GM21619 (cell line): ENCODE data around the gene NKAIN2.
"Not testable (repeated sequence)": the region's sequence is repeated elsewhere in the genome, so short reads cannot be mapped to it uniquely, and the experiment has no call there.

Experiments
- ATAC-seq: cut with Tn5 transposase; IDR thresholded peaks from one replicate; pipeline ENCODE4 v1.9.1; 2021; ENCODE audit not compliant: unreplicated experiment

Gene NKAIN2

GRCh38 chr6:124073820-124074587 lies 270.3 kb downstream of the NKAIN2 start:
- no peak for ATAC-seq

GRCh38 chr6:124074606-124075005 lies 270.9 kb downstream of the NKAIN2 start:
- no peak for ATAC-seq

DNA sequence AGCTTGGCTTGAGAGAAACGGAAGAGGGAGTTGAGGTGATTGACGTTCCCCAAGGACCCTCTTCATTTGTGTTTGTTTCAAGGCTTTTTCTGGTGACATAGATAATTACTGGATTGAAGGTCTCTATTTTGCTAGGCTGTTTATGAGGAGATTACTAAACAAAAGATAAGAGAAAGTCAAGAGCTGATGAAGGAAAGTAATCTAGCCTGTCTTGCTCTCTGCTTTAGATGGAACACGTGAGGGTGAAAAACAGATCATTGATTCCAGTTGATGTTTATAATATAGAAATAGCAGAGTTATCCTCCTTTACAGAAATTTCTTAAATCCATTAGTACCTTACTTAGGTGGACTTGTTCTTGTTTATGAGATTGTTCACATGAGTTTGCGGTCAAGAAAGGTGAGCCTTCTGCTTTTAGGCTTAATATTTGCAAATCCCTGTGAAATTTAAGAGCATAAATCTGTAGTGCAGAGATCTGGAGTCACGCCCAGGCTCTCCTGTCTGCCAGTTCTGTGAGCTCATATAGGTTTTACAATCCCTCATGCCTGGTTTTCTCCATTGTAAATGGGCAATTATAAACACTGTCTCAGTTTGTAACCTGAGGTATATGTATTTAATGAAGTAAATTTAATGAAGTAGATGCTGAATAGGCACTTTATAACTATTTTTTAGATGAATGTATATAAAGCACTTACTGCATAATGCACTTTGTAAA lies 272.8 kb downstream of the NKAIN2 start:
- no peak for ATAC-seq

DNA sequence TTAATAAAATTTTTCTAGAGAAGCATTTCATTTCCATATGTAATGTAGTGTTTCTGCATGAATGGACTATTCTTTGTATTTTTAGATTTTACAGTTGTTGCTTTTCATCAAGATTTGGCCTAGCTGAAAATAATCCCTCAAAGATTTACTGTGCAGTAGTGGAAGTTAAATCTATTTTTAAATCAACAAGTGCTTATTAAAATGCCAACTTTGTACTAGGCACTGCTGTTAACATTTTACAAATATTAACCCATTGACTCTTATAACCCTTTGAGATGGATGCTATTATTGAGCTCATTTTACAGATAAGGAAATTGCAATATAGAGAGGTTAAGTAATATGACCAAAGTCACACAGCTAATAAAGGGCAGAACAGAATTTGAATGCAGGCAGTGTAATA lies 274.5 kb downstream of the NKAIN2 start:
- no peak for ATAC-seq

DNA sequence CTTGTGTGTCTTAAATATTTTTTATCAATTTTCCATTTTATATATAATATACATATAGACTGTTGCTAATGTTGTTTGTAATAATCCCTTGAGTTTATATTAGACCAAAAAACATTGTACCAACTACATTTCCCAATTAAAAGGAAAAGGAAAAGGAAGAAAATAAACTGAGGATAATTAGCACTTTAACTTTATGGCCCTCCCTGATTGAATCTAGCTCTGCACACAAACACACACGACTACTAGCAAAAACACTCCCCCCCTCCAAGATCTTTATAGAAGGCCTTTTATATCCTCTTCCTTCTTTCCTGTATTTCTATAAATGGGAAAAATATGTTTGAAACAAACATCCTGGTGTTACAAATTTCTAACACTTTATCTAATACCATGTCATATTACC lies 276.8 kb downstream of the NKAIN2 start:
- ATAC-seq = no peak

GRCh38 chr6:124090491-124090890 lies 286.8 kb downstream of the NKAIN2 start:
- no peak for ATAC-seq

DNA sequence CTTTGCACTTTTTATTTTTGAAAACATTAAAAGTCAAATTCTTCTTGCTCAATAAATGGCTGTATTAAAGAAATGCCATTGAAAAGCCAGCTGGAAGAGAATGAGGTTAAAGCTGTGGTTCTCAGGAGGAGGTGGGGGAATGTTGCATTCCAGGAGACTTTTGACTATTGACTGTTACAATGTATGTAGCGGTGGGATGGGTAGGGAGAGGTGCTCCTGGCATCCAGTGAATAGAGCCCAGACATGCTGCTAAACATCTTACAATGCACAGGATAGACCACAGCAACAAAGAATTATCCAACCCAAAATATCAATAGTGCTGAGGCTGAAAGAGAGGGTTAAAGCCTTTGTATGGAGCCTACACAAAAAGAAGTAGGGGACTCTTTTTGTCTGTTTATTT lies 295.9 kb downstream of the NKAIN2 start:
- ATAC-seq = no peak

DNA sequence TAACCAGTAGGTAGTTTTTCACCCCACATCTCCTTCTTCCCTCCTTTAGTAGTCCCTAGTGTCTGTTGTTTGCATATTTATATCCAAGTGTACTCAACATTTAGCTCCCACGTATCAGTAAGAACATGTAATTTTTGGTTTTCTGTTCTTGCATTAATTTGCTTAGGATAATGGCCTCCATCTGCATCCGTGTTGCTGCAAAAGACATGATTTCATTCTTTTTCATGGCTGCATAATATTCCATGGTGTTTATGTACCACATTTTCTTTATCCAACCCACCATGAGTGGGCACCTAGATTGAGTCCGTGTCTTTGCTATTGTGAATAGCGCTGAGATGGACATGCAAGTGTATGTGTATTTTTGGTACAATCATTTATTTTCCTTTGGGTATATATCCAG lies 306.8 kb downstream of the NKAIN2 start:
- no peak for ATAC-seq

- ATAC-seq = no peak
Measured at GRCh38 chr6:124119596-124119995, 315.9 kb downstream of the NKAIN2 start.

DNA sequence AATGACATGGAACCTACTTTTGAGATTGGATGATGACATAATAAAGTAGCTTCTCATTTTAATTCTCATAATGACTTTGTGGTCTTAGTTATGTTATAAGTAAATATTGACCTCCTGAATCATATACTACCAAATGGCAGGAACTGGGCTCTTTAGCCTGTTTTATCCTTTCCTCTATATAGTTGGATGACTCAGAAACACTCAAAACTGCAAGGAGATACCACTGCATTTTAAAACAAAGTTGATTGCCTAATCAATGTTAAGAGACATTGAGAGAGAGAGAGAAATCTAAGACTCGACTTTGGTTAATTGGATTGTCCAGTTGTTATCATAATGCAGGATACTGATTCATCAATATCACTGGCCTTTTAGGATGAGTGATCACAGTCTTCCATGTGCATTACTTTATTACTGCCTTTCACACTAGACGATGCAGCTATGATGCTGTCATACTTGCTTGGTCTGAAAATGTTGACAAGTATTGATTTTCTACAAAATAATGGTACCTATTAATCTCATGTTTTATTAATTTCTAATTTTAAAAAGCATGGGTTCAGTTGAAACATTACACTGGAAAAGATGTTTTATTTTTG lies 320.0 kb downstream of the NKAIN2 start:
- no peak for ATAC-seq

DNA sequence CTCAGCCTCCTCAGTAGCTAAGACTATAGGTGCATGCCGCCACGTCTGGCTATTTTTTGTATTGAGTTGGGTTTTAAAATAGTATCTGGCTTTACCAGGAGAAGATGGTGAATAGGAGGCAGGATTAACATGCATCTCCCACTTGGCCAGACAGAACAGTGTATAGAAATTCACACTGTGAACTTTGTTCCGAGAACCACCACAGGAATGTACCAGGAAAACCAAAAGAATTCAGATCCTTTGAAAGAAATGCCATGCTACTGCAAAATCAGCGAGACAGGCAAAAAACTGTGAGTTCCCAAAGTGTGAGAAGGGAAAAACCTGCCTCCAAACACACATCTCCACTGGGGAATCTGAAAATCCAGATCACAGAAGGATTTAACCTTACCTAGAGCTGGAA lies 327.6 kb downstream of the NKAIN2 start:
- no peak for ATAC-seq

DNA sequence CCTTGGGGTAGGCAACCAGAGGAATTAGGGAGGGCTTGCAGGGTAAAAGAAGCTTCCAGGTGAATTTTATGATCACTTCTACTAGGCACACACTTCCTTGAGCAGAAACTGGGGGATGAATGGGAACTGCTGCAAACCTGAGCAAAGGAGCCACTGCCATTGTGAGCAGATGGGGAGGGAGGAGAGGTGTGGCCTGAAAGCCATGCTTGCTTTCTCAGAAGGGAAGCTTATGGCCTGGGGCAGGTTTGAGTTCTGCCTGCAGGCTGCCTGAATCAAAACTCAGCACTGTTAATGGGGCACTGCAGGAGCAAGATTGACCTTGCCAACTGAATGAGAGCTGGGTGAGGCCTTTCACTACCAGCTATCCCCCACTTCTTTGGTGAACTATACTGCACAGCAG lies 328.1 kb downstream of the NKAIN2 start:
- no peak for ATAC-seq

- ATAC-seq = no peak
Measured at GRCh38 chr6:124132256-124132655, 328.6 kb downstream of the NKAIN2 start.

DNA sequence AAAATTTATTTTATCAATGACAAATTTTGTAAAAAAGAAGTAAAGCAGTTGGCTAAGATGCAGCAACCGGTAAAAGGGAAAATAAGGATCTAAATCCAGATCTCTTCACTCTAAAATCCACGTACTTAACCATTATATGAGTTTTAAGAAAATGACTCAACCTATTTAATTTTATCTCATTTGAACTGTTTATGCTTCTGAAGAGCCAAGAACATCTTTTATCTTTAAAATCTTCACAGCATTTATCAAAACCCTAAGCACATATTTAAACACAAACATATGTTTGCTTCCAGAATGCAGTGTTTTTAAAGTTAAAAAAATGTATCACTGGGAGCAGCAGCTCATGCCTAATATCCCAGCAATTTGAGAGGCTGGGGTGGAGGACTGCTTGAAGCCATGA lies 339.2 kb downstream of the NKAIN2 start:
- no peak for ATAC-seq

DNA sequence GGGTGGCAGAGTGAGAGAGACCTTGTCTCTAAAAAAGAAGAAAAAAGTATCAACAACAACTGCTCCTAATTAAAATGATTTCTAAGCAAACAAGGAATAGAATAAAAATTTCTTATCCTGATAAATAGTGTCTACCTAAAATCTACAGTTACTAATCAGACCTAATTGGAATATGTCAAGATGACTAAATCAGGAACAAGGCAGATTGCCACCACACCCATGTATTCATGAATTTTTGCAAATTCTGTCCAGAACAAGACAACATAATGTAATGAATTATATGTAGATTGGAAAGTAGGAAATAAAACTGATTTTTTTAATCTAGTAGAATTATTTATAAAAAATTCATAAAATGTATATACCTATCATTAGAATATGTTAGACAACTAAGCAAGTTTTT lies 339.8 kb downstream of the NKAIN2 start:
- ATAC-seq = no peak

GRCh38 chr6:124147621-124148020 lies 344.0 kb downstream of the NKAIN2 start:
- no peak for ATAC-seq

DNA sequence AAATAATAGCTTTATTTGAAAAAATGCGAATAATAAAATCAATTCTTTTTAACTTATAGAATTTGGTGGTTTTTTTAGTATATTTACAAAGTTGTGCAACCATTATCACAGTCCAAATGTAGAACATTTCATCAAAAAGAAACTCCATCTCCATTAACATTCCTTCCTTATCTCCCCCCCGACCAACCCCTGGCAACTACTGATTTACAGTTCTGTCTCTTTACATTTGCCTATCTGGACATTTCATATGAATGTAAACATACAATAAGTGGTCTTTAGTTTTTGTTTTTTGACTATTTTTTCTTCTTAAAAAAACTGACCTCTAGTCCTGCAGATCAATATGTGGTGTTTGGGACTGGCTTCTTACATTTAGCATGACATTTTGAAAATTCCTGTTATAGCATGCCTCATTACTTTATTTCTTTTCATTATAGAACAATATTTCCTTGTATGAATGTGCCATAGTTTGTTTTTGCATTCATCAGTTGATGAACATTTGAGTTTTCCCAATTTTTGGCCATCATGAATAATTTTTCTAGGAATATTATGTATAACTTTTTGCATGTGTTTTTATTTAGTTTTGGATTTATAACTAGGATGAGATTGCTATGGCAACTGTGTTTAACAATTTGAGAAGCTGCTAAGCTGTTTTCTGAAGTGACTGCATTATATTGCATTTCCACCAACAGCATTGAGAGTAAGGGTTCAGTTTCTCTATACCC lies 344.7 kb downstream of the NKAIN2 start:
- no peak for ATAC-seq

- ATAC-seq = no peak
Measured at GRCh38 chr6:124149646-124150045, 346.0 kb downstream of the NKAIN2 start.

GRCh38 chr6:124158024-124158423 lies 354.4 kb downstream of the NKAIN2 start:
- ATAC-seq = no peak

- ATAC-seq = no peak
Measured at GRCh38 chr6:124163676-124164075, 360.0 kb downstream of the NKAIN2 start.

- no peak for ATAC-seq
Measured at GRCh38 chr6:124164343-124164742, 360.7 kb downstream of the NKAIN2 start.

- ATAC-seq = not testable (repeated sequence)
Measured at GRCh38 chr6:124167249-124167648, 363.6 kb downstream of the NKAIN2 start.
